ENCODE data around the gene IL4R.

DNA sequence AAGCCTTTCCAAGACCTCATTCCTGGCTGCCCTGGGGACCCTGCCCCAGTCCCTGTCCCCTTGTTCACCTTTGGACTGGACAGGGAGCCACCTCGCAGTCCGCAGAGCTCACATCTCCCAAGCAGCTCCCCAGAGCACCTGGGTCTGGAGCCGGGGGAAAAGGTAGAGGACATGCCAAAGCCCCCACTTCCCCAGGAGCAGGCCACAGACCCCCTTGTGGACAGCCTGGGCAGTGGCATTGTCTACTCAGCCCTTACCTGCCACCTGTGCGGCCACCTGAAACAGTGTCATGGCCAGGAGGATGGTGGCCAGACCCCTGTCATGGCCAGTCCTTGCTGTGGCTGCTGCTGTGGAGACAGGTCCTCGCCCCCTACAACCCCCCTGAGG, 49.5 kb downstream of the IL4R start:
- TF ChIP-seq POLR2A (IDR thresholded peaks at IDR 0.05) = no peak
- TF ChIP-seq, protein P1, sequence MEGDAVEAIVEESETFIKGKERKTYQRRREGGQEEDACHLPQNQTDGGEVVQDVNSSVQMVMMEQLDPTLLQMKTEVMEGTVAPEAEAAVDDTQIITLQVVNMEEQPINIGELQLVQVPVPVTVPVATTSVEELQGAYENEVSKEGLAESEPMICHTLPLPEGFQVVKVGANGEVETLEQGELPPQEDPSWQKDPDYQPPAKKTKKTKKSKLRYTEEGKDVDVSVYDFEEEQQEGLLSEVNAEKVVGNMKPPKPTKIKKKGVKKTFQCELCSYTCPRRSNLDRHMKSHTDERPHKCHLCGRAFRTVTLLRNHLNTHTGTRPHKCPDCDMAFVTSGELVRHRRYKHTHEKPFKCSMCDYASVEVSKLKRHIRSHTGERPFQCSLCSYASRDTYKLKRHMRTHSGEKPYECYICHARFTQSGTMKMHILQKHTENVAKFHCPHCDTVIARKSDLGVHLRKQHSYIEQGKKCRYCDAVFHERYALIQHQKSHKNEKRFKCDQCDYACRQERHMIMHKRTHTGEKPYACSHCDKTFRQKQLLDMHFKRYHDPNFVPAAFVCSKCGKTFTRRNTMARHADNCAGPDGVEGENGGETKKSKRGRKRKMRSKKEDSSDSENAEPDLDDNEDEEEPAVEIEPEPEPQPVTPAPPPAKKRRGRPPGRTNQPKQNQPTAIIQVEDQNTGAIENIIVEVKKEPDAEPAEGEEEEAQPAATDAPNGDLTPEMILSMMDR (IDR thresholded peaks at IDR 0.05) = no peak

Measured in testis (tissue), 2 donors.